ENCODE results near the gene FAM76B.
A peak's percentile ranks its signal among the peaks of the same experiment; 100 is the strongest.

Gene FAM76B

GRCh38 chr11:95792200-95792599 is 2.6 kb upstream of the FAM76B start:
- no peak for DNase-seq (ENCODE audit: low read depth, low spot score)

- no peak for DNase-seq (ENCODE audit: low read depth, low spot score)
These were observed 2.1 kb upstream of the FAM76B start for GRCh38 chr11:95791709-95792033.

- peak; percentile 21 for DNase-seq (ENCODE audit: low read depth, low spot score)
These were observed 1.5 kb upstream of the FAM76B start for GRCh38 chr11:95790933-95791708.

- DNase-seq (ENCODE audit: low read depth, low spot score): peak; percentile 88
These were observed 746 bp upstream of the FAM76B start, which contains the start of gene CEP57 for GRCh38 chr11:95790123-95790932. Gene CEP57, plus strand, starts transcription at chr11:95790498. Its CDS starts 201 bp downstream, at chr11:95790699.

GRCh38 chr11:95788921-95789505 is 569 bp downstream of the FAM76B start:
- DNase-seq (ENCODE audit: low read depth, low spot score): peak; percentile 3

- no peak for DNase-seq (ENCODE audit: low read depth, low spot score)
These were observed 9.0 kb downstream of the FAM76B start for GRCh38 chr11:95780544-95780943.

- DNase-seq (ENCODE audit: low read depth, low spot score): no peak
These were observed 10.9 kb downstream of the FAM76B start for GRCh38 chr11:95778699-95779098.

GRCh38 chr11:95776859-95777258 is 12.7 kb downstream of the FAM76B start:
- no peak for DNase-seq (ENCODE audit: low read depth, low spot score)

GRCh38 chr11:95768521-95768920 is 21.1 kb downstream of the FAM76B start:
- no peak for DNase-seq (ENCODE audit: low read depth, low spot score)

- no peak for DNase-seq (ENCODE audit: low read depth, low spot score)
These were observed 22.1 kb downstream of the FAM76B start for GRCh38 chr11:95767498-95767897.

GRCh38 chr11:95766701-95767100 is 22.9 kb downstream of the FAM76B start:
- no peak for DNase-seq (ENCODE audit: low read depth, low spot score)

GRCh38 chr11:95764267-95764898 is 25.2 kb downstream of the FAM76B start:
- no peak for DNase-seq (ENCODE audit: low read depth, low spot score)

- no peak for DNase-seq (ENCODE audit: low read depth, low spot score)
These were observed 27.0 kb downstream of the FAM76B start for GRCh38 chr11:95762534-95762933.

GRCh38 chr11:95760941-95761340 is 28.6 kb downstream of the FAM76B start:
- no peak for DNase-seq (ENCODE audit: low read depth, low spot score)

- DNase-seq (ENCODE audit: low read depth, low spot score): no peak
These were observed 38.1 kb downstream of the FAM76B start for GRCh38 chr11:95751515-95751914.

GRCh38 chr11:95750101-95750500 is 39.5 kb downstream of the FAM76B start:
- no peak for DNase-seq (ENCODE audit: low read depth, low spot score)

- no peak for DNase-seq (ENCODE audit: low read depth, low spot score)
These were observed 50.3 kb downstream of the FAM76B start for GRCh38 chr11:95739108-95739938.

GRCh38 chr11:95736809-95737208 is 52.8 kb downstream of the FAM76B start:
- no peak for DNase-seq (ENCODE audit: low read depth, low spot score)

GRCh38 chr11:95736355-95736754 is 53.2 kb downstream of the FAM76B start:
- no peak for DNase-seq (ENCODE audit: low read depth, low spot score)

GRCh38 chr11:95734009-95734572 is 55.5 kb downstream of the FAM76B start:
- DNase-seq (ENCODE audit: low read depth, low spot score): no peak
